CD8-positive, alpha-beta memory T cell (primary cell): ENCODE results near the gene MYH11. TPM values are rescaled to one million over a fixed set of nuclear protein-coding genes. Genes with fewer than 3 reads are reported as not detected.

Experiments
- CTCF ChIA-PET: fragments of 350-600 bp; sonication (Branson Sonifier 250); formaldehyde crosslinking; loops from one replicate; lab custom pipeline; 2021; ENCODE audit warnings: antibody characterized with exemption; lab: Charles Lee
- POLR2A ChIA-PET: fragments of 350-600 bp; sonication (Branson Sonifier 250); formaldehyde crosslinking; loops from one replicate; lab custom pipeline; 2021; ENCODE audit warnings: antibody characterized with exemption; lab: Charles Lee
- DNase-seq, 5 donors: peaks; one replicate each; pipeline versions ENCODE4 v3.0.0 to v3.0.0-alpha.2; 2020 to 2022; ENCODE audit warnings: mixed read lengths in 1 of 5
- H3K27ac ChIP-seq: one replicate; pipeline ENCODE4 v1.7.0; 2013; ENCODE audit warnings: low read depth, mild to moderate bottlenecking, low read length, moderate library complexity
- H3K27me3 ChIP-seq: 2 replicates; pipeline ENCODE4 v1.7.0; 2013; ENCODE audit warnings: low read length, mild to moderate bottlenecking; ENCODE audit not compliant: insufficient read depth, poor library complexity, severe bottlenecking
- H3K36me3 ChIP-seq: 2 replicates; pipeline ENCODE4 v1.7.0; 2013; ENCODE audit warnings: mild to moderate bottlenecking, low read length, moderate library complexity; ENCODE audit not compliant: insufficient read depth
- H3K4me1 ChIP-seq: 2 replicates; pipeline ENCODE4 v1.7.0; 2013; ENCODE audit warnings: mild to moderate bottlenecking, low read length, moderate library complexity; ENCODE audit not compliant: insufficient read depth
- H3K4me3 ChIP-seq: 2 replicates; pipeline ENCODE4 v1.7.0; 2013; ENCODE audit warnings: mild to moderate bottlenecking, low read length
- H3K9me3 ChIP-seq: 2 replicates; pipeline ENCODE4 v1.7.0; 2013; ENCODE audit warnings: mild to moderate bottlenecking, low read length
- H3K27ac Mint-ChIP-seq, 8 donors: one replicate each; pipeline ENCODE4 v1.8.0; 2020 to 2021; ENCODE audit warnings: mixed read lengths in 8 of 8, mild to moderate bottlenecking in 6 of 8, inconsistent platforms in 3 of 8, moderate library complexity in 3 of 8
- H3K27me3 Mint-ChIP-seq, 2 donors: one replicate each; pipeline ENCODE4 v1.8.0; 2020 to 2021; ENCODE audit warnings: mixed read lengths in 2 of 2, mild to moderate bottlenecking in 1 of 2, moderate library complexity in 1 of 2
- H3K36me3 Mint-ChIP-seq, 3 donors: one replicate each; pipeline ENCODE4 v1.8.0; 2020 to 2021; ENCODE audit warnings: mixed read lengths in 3 of 3, inconsistent platforms in 1 of 3, mild to moderate bottlenecking in 1 of 3
- H3K4me1 Mint-ChIP-seq, 3 donors: one replicate each; pipeline ENCODE4 v1.8.0; 2020 to 2021; ENCODE audit warnings: mixed read lengths in 3 of 3, inconsistent platforms in 1 of 3, mild to moderate bottlenecking in 1 of 3
- H3K4me3 Mint-ChIP-seq, 7 donors: one replicate each; pipeline ENCODE4 v1.8.0; 2020 to 2021; ENCODE audit warnings: mixed read lengths in 7 of 7, mild to moderate bottlenecking in 6 of 7, moderate library complexity in 4 of 7, inconsistent platforms in 2 of 7
- H3K9me3 Mint-ChIP-seq, 5 donors: one replicate each; pipeline ENCODE4 v1.8.0; 2020 to 2022; ENCODE audit warnings: mixed read lengths in 5 of 5, mild to moderate bottlenecking in 3 of 5, moderate library complexity in 2 of 5, inconsistent platforms in 1 of 5
- polyA plus RNA-seq: library from polyadenylated mRNA; unstranded; fragments of 300-500 nt; fragmentation: Illumina TruSeq; gene quantifications from one replicate; pipeline ENCODE4 v1.2.3, GENCODE V29; 2021
- total RNA-seq, 2 experiments: library from RNA; stranded (reverse); gene quantifications; one replicate each; pipeline ENCODE4 v1.2.3, GENCODE V29; 2021

Gene MYH11
- total and polyA plus RNA-seq, 3 experiments from 2014 or later, result 1.1 TPM; not detected in 2

GRCh38 chr16:15873301-15873700, 16.5 kb upstream of the MYH11 start:
- no peaks in the 10 kb centered on the region for H3K27me3 ChIP-seq
- Mint-ChIP-seq H3K27me3 (no peaks in the 10 kb centered on the region), H3K36me3 (peaks cover 0 to 76% (median 20%) of the 10 kb centered on the region in 3 donors), H3K4me3 (no peak overlapping the region), H3K27ac (peak overlapping the region in 2 of 8 donors; percentile 29 to 35), H3K9me3 (no peaks in the 10 kb centered on the region), H3K4me1 (peaks cover 0 to 7% (median 2%) of the 10 kb centered on the region in 3 donors)
- DNase-seq, result no peak
- no peaks in the 10 kb centered on the region for H3K4me1 ChIP-seq
- no peak overlapping the region for H3K27ac ChIP-seq
- no peak overlapping the region for H3K4me3 ChIP-seq
- no peaks in the 10 kb centered on the region for H3K9me3 ChIP-seq
- CTCF ChIA-PET, result no interaction called here
- H3K36me3 ChIP-seq, result peaks cover 10% of the 10 kb centered on the region
- POLR2A ChIA-PET, result no interaction called here

DNA sequence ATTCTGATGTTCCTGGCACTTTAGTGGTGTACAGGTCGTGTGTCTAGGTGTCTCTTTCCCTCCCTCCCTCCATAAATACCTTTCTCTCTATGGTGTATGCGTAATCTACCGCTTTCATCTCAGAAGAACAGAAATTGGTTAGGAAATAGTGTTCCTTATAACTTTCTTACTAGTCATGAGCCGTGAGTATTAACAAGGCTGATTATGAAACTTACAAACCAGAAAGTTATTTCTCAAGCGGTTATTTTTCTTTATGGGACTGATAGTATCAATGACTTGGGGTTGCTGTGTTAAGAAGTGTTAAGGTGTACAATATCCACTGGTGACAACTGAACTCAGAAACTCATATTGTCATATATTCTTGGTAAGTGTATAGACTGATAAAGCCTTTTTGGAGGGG, 13.2 kb upstream of the MYH11 start:
- Histone ChIP-seq H3K27me3 (no peaks in the 10 kb centered on the region), H3K4me3 (no peak overlapping the region), H3K9me3 (no peaks in the 10 kb centered on the region), H3K27ac (no peak overlapping the region), H3K36me3 (peaks cover 23% of the 10 kb centered on the region), H3K4me1 (no peaks in the 10 kb centered on the region)
- CTCF ChIA-PET, result no interaction called here
- Mint-ChIP-seq H3K9me3 (no peaks in the 10 kb centered on the region), H3K27ac (peak overlapping the region in 3 of 8 donors; percentile 13 to 52 (median 44)), H3K36me3 (peaks cover 0 to 81% (median 24%) of the 10 kb centered on the region in 3 donors), H3K27me3 (no peaks in the 10 kb centered on the region), H3K4me3 (no peak overlapping the region), H3K4me1 (peaks cover 0 to 7% (median 2%) of the 10 kb centered on the region in 3 donors)
- DNase-seq, result no peak
- POLR2A ChIA-PET, result no interaction called here

- no peaks in the 10 kb centered on the region for H3K9me3 ChIP-seq
- ChIA-PET POLR2A (no interaction called here), CTCF (no interaction called here)
- H3K4me1 Mint-ChIP-seq, result no peaks in the 10 kb centered on the region
- H3K27me3 Mint-ChIP-seq, result no peaks in the 10 kb centered on the region
- H3K36me3 ChIP-seq, result peaks cover 23% of the 10 kb centered on the region
- H3K27ac Mint-ChIP-seq, result no peak overlapping the region
- H3K9me3 Mint-ChIP-seq, result no peaks in the 10 kb centered on the region
- no peak overlapping the region for H3K27ac ChIP-seq
- no peak overlapping the region for H3K4me3 ChIP-seq
- no peaks in the 10 kb centered on the region for H3K4me1 ChIP-seq
- DNase-seq, result no peak
- H3K36me3 Mint-ChIP-seq, result peaks cover 0 to 52% (median 17%) of the 10 kb centered on the region in 3 donors
- H3K4me3 Mint-ChIP-seq, result no peak overlapping the region
- H3K27me3 ChIP-seq, result no peaks in the 10 kb centered on the region
Measured at GRCh38 chr16:15866451-15866850, 9.6 kb upstream of the MYH11 start.

DNA sequence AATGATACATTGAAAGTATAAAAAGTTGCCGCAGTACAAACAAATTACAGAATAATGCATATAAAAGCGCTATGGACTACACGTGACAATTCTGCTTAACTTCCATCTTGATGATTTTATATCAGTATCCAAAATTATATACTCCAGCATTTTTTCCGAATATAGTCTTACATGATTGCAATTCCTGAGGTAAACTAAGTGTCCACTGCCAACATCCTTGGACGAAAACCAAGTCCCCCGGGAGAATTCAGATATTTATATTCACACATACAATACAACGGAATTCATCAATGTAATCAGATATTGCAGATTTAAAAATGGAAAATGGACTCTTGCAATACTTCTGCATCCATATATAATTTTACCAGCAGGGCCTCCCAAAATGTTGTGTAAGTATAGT, 8.9 kb upstream of the MYH11 start:
- Mint-ChIP-seq H3K4me1 (no peaks in the 10 kb centered on the region), H3K27me3 (no peaks in the 10 kb centered on the region), H3K36me3 (peaks cover 0 to 49% (median 17%) of the 10 kb centered on the region in 3 donors), H3K9me3 (no peaks in the 10 kb centered on the region), H3K4me3 (no peak overlapping the region), H3K27ac (no peak overlapping the region)
- Histone ChIP-seq H3K27me3 (no peaks in the 10 kb centered on the region), H3K27ac (no peak overlapping the region), H3K4me1 (no peaks in the 10 kb centered on the region), H3K9me3 (no peaks in the 10 kb centered on the region), H3K4me3 (no peak overlapping the region), H3K36me3 (peaks cover 23% of the 10 kb centered on the region)
- DNase-seq, result no peak
- ChIA-PET CTCF (no interaction called here), POLR2A (no interaction called here)

GRCh38 chr16:15864939-15865338, 8.1 kb upstream of the MYH11 start:
- POLR2A ChIA-PET, result no interaction called here
- Mint-ChIP-seq H3K36me3 (peaks cover 0 to 42% (median 14%) of the 10 kb centered on the region in 3 donors), H3K27ac (no peak overlapping the region), H3K27me3 (peaks cover 0 to 1% of the 10 kb centered on the region in 2 donors), H3K4me1 (no peaks in the 10 kb centered on the region), H3K4me3 (no peak overlapping the region), H3K9me3 (no peaks in the 10 kb centered on the region)
- Histone ChIP-seq H3K9me3 (no peaks in the 10 kb centered on the region), H3K4me3 (no peak overlapping the region), H3K27me3 (no peaks in the 10 kb centered on the region), H3K4me1 (no peaks in the 10 kb centered on the region), H3K27ac (no peak overlapping the region), H3K36me3 (peaks cover 18% of the 10 kb centered on the region)
- DNase-seq, result no peak
- CTCF ChIA-PET, result no interaction called here

DNA sequence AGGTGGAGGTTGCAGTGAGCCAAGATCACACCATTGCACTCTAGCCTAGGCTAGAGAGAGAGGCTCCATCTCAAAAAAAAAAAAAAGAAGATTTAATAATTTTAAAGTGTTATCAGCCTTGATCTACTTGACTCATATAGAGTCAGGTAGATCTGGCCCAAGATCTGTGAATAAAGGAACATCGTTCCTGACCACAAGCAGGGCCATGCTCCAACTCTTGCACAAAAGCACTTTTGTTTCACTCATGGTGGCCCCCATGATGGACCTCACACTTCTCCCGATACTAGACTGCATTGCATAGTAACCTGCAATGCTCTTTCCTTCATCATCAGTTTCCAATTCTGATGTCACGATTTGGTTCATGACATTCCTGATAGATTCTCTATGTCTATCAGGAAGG, 5.2 kb upstream of the MYH11 start:
- H3K4me3 Mint-ChIP-seq, result no peak overlapping the region
- peaks cover 3 to 9% (median 7%) of the 10 kb centered on the region in 3 donors for H3K4me1 Mint-ChIP-seq
- CTCF ChIA-PET, result no interaction called here
- peaks cover 0 to 19% (median 10%) of the 10 kb centered on the region in 3 donors for H3K36me3 Mint-ChIP-seq
- H3K4me1 ChIP-seq, result peaks cover 7% of the 10 kb centered on the region
- H3K9me3 Mint-ChIP-seq, result no peaks in the 10 kb centered on the region
- DNase-seq, result no peak
- peaks cover 10 to 18% of the 10 kb centered on the region in 2 donors for H3K27me3 Mint-ChIP-seq
- peaks cover 15% of the 10 kb centered on the region for H3K27me3 ChIP-seq
- H3K27ac Mint-ChIP-seq, result no peak overlapping the region
- H3K27ac ChIP-seq, result no peak overlapping the region
- H3K9me3 ChIP-seq, result no peaks in the 10 kb centered on the region
- H3K4me3 ChIP-seq, result no peak overlapping the region
- POLR2A ChIA-PET, result no interaction called here
- H3K36me3 ChIP-seq, result peaks cover 13% of the 10 kb centered on the region

- H3K4me1 Mint-ChIP-seq, result peaks cover 3 to 14% (median 7%) of the 10 kb centered on the region in 3 donors
- H3K4me3 Mint-ChIP-seq, result no peak overlapping the region
- H3K36me3 Mint-ChIP-seq, result no peaks in the 10 kb centered on the region
- no peak overlapping the region for H3K27ac Mint-ChIP-seq
- POLR2A ChIA-PET, result no interaction called here
- Histone ChIP-seq H3K27ac (no peak overlapping the region), H3K36me3 (no peaks in the 10 kb centered on the region), H3K4me1 (peaks cover 7% of the 10 kb centered on the region), H3K9me3 (no peaks in the 10 kb centered on the region), H3K27me3 (peaks cover 23% of the 10 kb centered on the region), H3K4me3 (no peak overlapping the region)
- CTCF ChIA-PET, result no interaction called here
- peaks cover 19 to 41% of the 10 kb centered on the region in 2 donors for H3K27me3 Mint-ChIP-seq
- DNase-seq, result no peak
- no peaks in the 10 kb centered on the region for H3K9me3 Mint-ChIP-seq
Measured at GRCh38 chr16:15858921-15859668, 2.3 kb upstream of the MYH11 start.

- Histone ChIP-seq H3K9me3 (no peaks in the 10 kb centered on the region), H3K27ac (no peak overlapping the region), H3K27me3 (peaks cover 23% of the 10 kb centered on the region), H3K4me1 (peaks cover 7% of the 10 kb centered on the region), H3K36me3 (no peaks in the 10 kb centered on the region), H3K4me3 (no peak overlapping the region)
- ChIA-PET CTCF (no interaction called here), POLR2A (no interaction called here)
- DNase-seq, result no peak
- Mint-ChIP-seq H3K9me3 (no peaks in the 10 kb centered on the region), H3K4me3 (peak overlapping the region in 5 of 7 donors; percentile 8 to 60 (median 54)), H3K27ac (peak overlapping the region in 1 of 8 donors; percentile 2), H3K36me3 (no peaks in the 10 kb centered on the region), H3K4me1 (peaks cover 3 to 14% (median 7%) of the 10 kb centered on the region in 3 donors), H3K27me3 (peaks cover 22 to 42% of the 10 kb centered on the region in 2 donors)
Measured at GRCh38 chr16:15857724-15858560, 1.1 kb upstream of the MYH11 start.
